ENCODE results near the gene TAS1R3.

The TAS1R3 gene

DNA sequence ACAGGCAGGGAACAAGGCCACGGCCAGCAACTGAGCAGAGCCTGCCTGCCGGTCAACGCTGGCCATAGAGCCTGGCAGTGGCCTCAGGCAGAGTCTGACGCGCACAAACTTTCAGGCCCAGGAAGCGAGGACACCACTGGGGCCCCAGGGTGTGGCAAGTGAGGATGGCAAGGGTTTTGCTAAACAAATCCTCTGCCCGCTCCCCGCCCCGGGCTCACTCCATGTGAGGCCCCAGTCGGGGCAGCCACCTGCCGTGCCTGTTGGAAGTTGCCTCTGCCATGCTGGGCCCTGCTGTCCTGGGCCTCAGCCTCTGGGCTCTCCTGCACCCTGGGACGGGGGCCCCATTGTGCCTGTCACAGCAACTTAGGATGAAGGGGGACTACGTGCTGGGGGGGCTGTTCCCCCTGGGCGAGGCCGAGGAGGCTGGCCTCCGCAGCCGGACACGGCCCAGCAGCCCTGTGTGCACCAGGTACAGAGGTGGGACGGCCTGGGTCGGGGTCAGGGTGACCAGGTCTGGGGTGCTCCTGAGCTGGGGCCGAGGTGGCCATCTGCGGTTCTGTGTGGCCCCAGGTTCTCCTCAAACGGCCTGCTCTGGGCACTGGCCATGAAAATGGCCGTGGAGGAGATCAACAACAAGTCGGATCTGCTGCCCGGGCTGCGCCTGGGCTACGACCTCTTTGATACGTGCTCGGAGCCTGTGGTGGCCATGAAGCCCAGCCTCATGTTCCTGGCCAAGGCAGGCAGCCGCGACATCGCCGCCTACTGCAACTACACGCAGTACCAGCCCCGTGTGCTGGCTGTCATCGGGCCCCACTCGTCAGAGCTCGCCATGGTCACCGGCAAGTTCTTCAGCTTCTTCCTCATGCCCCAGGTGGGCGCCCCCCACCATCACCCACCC lies at the start of gene TAS1R3:
Gene TAS1R3, plus strand, starts transcription at position 213 of the 898 bp plus-strand sequence. Its CDS starts 66 bp downstream, at position 279.
- DNase-seq (ENCODE audit: low read depth in 2 of 3, low spot score in 2 of 3) = no peak

DNA sequence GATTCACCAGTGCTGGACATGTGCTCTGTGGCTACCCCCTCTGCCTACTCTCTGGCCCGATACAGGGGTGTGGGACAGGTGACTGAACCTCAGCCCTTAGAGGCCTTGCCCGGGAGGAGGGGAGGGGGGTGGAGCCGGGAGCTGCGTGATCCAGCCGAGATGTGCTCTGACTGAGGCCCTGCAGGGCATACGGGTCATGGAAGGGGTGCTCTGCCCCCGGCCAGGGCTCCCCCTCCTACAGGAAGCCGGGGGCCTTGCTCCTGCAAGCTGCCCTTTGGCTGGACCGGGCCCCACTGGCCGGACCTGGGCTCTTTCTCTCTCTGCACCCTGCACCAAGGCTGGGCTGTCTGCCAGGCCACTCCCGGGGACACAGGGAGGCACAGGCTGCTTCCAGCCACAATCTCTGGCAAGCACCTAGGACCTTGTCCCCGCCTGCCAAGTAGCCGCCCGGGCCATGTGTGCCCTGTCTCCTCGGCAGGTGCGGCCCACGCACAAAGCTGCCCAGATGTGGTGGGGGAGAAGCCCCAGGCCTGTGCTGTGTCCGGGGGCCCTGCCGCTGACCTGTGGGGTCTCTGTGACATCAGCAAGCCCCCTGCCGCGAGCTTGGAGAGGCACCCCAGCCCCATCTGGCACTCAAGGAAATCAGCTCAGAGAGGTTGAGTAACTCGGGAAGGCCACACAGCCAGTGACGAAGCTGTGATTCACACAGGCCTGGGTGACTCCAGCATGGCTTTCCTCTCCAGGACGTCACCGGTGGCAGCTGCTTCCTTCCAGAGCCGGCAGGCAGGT lies 49.4 kb upstream of the TAS1R3 start:
- no peak for DNase-seq (ENCODE audit: low read depth in 2 of 3, low spot score in 2 of 3)

DNA sequence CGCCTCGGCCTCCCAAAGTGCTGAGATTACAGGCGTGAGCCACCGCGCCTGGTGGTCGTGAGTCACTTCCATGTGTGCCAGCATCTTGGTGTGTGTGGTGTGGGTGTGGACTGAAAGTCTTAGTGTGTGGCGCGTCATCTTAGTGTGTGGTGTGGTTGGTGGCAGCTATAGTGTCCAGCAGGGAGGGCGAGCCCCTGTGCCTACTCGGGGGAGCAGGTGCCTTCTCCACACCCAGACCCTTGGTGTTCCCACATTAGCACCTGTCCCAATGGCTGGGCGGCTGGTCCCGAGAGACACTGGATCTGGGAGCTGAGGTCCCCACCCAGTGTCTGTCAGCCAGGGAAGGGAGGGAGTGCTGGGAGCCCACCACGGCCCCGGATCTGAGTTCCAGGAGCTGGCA lies 48.1 kb upstream of the TAS1R3 start:
- no peak for DNase-seq (ENCODE audit: low read depth in 2 of 3, low spot score in 2 of 3)

DNA sequence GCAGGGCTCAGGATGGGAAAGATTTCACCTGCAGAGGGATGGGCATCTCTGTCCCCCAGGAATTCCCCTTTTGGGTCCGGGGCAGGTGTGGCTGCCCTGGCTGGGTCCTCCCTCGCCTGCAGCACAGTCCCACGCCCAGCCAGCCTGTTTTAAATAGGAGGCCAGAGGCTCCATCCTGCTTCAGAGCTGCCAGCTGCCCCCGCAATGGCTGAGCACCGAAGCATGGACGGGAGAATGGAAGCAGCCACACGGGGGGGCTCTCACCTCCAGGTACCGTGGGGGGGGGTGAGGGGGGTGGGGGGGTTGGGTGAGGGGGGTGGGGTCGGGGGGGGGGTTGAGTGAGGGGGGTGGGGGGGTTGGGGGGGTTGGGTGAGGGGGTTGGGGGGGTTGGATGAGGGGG lies 47.3 kb upstream of the TAS1R3 start:
- no peak for DNase-seq (ENCODE audit: low read depth in 2 of 3, low spot score in 2 of 3)

DNA sequence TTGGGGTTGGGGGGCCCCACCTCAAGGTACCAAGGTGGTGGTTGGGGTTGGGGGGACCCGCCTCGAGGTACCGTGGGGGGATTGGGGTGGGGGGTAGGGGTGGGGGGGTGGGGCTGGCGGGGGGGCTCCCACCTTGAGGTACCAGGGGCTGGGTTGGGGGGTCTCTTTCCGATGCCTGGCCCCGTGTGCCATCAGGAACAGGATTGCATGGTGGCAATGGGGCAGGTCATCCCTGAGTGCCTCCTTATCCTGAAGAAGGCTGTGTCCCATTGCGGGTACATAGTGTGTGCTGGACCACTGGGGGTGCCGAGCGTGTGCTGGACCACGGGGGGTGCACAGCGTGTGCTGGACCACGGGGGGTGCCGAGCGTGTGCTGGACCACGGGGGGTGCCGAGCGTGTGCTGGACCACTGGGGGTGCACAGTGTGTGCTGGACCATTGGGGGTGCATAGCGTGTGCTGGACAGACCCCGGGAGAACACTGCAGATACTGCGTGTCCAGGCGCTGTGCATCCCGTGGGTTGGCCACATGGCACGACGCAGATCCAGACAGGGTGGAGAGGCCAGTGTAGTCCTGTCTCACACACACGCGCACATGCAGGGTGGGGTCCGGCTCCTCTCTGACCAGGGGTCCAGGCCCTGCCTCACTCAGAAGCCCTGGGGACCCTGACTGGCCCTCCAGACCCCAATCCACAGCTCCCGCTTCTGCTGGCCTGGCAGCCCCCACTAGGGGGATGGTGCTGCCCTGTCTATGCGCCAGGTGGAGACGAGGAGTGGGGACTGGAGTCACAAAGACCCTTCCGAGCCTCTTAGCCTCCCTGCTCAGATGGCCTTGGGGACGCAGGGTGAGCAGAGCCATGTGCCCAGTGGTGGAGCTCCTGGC lies 46.6 kb upstream of the TAS1R3 start:
- no peak for DNase-seq (ENCODE audit: low read depth in 2 of 3, low spot score in 2 of 3)

DNA sequence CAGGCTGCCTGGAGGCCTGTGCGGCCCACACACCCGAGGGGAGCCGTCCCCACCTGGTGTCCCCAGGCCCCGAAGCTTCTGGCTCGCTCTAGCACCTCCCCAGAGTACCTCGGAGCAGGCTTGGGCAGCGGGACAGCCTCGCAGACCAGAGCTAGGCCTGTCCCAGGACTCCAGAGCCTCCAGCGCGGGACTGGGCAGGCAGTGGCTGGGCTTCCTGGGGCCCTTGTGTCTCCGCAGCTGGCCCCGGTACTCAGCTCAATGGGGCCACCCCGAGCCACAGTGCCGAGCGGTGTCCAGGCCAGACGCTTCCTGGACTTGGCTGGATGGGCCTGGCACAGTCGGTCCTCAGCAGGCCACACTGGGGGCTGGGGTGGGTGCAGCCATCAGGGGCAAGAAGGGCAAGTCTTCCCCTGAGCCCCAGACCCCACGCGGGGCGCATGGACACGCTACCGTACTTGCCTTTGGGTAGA lies 45.9 kb upstream of the TAS1R3 start:
- DNase-seq (ENCODE audit: low read depth in 2 of 3, low spot score in 2 of 3) = no peak

DNA sequence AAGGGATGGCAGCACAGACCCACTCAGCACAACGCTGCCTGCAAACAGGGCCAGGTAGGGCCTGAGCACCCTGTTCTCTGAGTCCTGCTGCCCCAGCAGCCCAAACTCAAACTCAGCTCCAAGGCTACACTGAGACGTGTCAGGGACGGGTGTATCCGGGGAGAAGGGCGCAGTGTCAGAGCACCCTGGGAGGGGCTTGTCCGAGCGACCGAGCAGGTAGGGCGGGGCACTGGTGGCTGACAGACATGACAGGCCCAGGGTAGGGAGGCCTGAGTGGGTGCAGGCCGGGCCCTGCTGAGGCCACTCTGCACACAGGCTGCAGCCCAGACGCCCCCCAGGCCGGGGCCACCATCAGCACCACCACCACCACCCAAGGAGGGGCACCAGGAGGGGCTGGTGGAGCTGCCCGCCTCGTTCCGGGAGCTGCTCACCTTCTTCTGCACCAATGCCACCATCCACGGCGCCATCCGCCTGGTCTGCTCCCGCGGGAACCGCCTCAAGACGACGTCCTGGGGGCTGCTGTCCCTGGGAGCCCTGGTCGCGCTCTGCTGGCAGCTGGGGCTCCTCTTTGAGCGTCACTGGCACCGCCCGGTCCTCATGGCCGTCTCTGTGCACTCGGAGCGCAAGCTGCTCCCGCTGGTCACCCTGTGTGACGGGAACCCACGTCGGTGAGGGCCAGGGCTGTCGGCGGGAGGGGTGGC lies 45.3 kb upstream of the TAS1R3 start:
- DNase-seq (ENCODE audit: low read depth in 2 of 3, low spot score in 2 of 3) = no peak

DNA sequence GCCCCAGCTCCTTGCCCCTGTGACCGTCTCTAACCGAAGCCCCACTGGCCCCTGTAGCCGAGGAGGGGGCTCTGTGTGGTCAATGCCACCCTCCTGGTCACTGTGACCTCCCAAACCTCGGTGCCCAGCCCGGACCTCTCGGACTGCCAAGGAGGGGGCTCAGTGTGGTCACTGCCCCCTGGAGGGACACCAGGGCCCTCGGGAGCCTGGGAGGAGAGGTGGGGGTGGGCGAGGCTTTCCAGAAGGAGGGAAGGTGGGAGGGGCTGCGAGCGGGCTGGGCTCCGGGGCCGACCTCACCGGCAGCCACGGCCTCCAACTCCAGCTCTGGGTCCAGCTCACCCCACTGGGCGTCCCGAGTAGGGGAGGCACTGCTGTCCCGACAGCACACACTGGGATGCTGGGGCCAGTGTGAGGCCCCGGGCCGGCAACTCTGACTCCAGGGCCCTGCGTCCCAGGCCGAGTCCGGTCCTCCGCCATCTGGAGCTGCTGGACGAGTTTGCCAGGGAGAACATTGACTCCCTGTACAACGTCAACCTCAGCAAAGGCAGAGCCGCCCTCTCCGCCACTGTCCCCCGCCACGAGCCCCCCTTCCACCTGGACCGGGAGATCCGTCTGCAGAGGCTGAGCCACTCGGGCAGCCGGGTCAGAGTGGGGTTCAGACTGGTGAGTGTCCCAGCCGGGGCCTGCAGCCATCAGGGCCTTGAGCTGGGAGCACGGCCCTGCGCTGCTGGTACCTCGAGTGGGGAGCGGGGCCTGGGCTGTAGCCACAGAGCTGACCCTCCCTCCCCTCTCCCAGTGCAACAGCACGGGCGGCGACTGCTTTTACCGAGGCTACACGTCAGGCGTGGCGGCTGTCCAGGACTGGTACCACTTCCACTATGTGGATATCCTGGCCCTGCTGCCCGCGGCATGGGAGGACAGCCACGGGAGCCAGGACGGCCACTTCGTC lies 44.5 kb upstream of the TAS1R3 start:
- DNase-seq (ENCODE audit: low read depth in 2 of 3, low spot score in 2 of 3) = no peak

DNA sequence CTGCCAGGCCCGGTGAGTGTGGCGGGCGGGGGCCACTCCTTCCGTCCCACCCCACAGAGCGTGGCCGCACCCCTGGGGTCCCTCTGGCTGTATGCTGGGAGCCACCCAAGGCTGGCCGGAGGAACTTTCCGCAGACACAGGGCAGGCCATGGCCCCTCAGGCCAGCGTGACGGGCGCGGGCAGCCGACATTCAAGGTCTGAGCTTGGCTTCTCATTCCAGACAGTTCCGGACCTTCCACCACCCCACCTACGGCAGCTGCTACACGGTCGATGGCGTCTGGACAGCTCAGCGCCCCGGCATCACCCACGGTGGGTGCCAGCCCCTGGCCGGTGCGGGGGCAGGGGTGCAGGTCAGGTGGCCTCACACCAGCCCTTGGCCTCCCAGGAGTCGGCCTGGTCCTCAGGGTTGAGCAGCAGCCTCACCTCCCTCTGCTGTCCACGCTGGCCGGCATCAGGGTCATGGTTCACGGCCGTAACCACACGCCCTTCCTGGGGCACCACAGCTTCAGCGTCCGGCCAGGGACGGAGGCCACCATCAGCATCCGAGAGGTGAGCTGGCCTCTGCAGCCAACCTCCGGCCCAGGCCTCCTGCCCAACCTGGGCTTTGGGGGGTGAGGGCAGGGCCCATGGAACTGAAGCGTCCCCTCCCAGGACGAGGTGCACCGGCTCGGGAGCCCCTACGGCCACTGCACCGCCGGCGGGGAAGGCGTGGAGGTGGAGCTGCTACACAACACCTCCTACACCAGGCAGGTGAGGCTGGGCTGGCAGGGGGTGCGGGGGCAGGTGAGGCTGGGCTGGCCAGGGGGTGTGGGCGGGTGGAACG lies 43.6 kb upstream of the TAS1R3 start:
- DNase-seq (ENCODE audit: low read depth in 2 of 3, low spot score in 2 of 3) = no peak

DNA sequence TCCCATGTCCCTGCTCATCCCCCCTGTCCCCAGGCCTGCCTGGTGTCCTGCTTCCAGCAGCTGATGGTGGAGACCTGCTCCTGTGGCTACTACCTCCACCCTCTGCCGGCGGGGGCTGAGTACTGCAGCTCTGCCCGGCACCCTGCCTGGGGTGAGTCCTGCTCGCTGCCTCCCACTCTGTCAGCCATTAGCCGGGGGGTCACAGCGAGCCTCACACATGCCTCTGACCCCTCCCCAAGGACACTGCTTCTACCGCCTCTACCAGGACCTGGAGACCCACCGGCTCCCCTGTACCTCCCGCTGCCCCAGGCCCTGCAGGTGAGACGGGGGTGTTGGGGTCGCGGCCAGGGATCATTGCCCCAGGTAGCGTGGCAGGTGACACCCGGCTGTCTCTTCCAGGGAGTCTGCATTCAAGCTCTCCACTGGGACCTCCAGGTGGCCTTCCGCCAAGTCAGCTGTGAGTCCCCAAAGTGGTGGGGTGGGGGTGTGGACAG lies 40.8 kb upstream of the TAS1R3 start:
- DNase-seq (ENCODE audit: low read depth in 2 of 3, low spot score in 2 of 3) = no peak

DNA sequence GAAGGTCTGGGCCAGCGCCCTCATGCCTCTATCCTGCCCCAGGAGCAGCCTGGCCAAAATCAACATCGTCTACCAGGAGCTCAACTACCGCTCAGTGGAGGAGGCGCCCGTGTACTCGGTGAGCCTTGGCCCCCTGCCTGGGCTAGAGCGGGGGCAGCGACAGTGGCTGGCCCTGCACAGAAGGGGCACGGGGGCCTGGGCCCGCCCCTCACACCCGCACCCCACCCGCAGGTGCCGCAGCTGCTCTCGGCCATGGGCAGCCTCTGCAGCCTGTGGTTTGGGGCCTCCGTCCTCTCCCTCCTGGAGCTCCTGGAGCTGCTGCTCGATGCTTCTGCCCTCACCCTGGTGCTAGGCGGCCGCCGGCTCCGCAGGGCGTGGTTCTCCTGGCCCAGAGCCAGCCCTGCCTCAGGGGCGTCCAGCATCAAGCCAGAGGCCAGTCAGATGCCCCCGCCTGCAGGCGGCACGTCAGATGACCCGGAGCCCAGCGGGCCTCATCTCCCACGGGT lies 40.0 kb upstream of the TAS1R3 start:
- DNase-seq (ENCODE audit: low read depth in 2 of 3, low spot score in 2 of 3) = no peak

DNA sequence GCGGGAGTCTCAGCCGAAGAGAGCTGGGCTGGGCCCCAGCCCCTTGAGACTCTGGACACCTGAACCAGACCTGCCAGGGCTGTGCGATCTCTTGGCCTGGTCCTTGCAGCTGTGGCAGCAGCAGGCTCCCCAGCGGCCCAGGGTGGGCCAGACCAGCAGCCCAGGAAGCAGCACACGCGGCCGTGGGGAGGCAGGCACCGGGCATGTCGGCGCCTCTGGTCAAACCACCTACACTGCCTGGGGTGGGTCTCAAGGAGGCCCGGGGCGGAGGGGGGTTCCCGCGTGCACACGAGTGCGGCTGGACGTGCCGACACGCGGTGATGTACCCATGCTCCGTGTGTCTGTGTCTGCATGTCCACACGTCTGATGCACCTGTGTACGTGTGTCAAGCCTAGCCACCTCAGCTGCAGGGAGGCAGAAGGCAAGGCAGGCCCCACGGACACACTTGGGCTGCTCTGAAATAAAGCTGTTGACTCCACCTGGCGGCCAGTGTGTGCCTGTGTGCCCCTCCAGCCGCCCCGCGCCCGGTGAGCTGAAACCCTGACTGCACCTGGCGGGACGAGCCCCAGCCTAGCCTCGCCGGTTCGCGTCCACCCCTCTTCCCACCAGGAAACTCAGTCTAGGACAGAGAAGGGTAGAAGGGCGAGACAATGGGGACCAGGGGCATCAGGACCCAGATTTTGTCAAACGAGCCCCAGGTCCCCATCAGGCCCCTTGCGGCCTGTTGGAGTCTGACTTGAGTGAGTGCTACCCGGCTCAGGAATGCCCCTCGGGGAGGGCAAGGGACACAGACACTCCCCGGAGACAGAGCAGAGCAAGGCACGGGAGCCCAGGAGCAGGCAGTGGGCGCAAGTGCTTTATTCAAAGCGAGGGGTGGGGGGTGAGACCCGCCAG lies 39.3 kb upstream of the TAS1R3 start:
- no peak for DNase-seq (ENCODE audit: low read depth in 2 of 3, low spot score in 2 of 3)

DNA sequence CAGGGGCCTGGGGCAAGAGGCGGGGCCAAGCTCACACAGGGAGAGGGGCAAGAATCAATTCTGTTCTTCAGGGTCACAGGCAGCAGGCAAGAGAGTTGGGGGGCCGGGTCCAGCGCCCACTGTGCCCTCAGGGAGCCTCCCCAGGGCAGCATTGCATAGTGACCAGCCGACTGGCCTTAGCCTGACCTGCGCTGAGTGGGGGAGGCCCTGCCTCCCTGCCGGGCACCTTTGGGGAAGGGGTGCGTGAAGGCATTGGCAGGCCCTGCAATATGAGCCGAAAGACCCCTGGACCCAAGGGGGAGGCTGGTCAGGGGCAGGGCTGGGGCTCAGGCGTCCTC lies 38.7 kb upstream of the TAS1R3 start:
- no peak for DNase-seq (ENCODE audit: low read depth in 2 of 3, low spot score in 2 of 3)

DNA sequence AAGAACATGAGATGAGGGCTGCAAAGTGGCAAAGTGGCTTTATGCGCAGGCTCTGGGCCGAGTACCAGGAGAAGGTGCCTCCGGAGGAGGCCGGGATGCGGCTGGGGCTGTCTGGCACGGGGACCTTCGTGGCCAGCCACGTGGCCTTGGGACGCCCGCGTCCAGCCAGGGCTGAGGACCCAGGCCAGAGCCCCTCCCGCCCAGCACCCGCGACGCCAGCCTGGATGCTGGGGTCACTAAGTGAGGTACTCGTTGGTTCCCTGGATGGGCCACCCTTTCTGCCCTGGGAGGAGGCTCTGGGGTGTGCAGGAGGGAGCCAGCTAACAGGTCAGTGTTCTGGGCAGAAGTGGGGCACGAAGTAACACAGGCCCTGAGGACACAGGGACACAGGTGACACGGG lies 38.2 kb upstream of the TAS1R3 start:
- no peak for DNase-seq (ENCODE audit: low read depth in 2 of 3, low spot score in 2 of 3)

DNA sequence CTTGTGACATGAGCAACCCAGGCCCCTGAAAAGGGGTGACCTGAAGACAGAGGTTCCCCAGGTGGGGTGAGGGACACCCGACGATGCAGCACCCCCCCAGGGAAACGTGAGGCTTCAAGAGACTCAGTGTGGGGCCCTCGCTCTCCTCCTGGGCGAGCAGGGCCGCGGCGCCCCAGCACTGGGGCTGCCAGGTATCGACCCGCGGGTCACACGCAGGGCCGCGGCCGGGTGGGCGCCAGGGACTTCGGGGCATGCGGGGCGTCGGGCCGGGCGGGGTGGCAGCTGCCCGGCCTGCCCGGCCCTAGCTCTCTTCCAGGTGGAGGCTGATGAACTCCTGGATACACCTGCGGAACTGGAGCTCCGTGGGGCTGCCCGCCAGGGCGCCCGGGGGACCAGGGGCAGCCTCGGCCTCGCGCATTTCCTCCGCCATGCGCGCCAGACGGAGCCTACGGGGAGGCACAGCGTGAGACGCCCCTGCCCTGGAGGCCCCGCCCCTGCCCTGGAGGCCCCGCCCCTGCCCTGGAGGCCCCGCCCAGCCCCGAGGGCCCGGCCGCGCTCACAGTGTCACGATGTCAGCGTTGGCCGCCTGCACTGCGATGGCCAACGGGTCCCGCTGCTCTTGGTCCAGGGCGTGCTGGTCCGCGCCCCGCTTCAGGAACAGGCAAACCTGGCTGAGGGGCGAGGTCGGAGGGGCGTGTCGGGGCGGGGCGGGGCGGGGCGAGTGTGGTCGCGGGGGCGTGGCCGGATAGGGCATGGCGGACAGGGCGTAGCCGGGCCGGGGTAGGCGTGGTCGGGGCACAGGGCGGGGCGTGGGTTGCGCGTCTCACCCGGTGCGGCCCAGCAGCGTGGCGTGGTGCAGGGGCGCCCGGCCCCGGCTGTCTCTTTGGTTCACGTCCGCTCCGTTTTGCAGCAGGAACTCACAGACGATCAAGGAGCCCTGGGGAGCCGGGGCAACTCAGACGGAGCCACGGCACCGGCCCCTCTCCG lies 37.5 kb upstream of the TAS1R3 start:
- DNase-seq (ENCODE audit: low read depth in 2 of 3, low spot score in 2 of 3) = no peak

DNA sequence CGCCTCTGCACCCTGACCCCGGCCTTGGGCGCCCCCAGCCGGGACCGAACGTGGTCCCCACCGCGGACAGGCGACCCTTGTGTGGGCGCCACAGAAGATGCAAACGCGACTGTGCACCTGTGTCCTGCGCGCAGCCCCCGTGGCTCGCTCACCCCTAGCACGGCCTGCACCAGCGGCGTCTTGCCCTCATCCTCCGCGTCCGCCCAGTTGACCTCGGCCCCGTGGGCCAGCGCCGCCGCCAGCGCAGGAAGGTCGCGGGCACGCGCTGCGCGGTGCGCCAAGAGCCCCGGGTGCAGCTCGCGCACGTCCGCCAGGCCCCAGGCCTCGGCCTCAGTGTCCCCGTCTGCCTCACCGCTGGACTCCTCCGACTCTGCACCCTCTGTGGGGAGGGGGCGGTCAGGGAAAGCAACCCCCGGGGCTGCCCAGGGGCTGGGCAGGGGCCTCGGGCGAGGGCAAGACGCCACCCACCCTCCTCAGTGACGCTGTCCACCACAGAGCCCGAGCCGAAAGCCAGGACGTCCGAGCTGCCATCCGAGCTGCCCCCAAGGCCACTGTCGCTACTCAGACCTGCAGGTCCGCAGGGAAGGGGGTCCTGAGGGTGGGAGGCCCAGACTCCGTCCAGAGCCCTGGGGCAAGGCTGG lies 36.7 kb upstream of the TAS1R3 start:
- no peak for DNase-seq (ENCODE audit: low read depth in 2 of 3, low spot score in 2 of 3)
